GM10266 (cell line): ENCODE measurements around the gene PPIL6.

Experiments
- DNase-seq: peaks from one replicate; pipeline ENCODE4 v3.0.0; 2012; ENCODE audit errors: extremely low spot score
- TF ChIP-seq, protein P1 (sequence below): IDR thresholded peaks from 2 replicates; pipeline ENCODE4 v1.5.1; 2012; ENCODE audit warnings: mild to moderate bottlenecking, low read depth; ENCODE audit not compliant: control insufficient read depth, insufficient read depth; ENCODE audit errors: missing control alignments

Gene PPIL6

DNA sequence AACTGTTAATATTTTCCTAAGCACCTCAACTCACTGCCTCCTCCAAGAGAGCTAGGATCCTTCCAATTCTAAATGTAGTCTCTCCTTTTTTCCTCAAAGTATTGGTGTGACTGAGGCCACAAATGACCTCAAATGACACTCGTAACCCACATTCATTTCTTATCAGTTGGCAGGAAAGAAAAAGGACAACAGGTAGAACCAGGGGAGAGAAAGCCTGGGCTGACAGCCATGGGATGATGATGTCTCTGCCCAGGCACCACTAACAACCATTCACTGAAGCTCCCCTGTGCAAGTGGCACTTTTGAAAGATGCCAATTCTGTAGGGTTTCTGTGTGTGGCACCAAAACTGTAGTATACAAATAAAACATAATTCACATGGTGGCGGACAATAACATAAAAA, 35.2 kb upstream of the PPIL6 start:
- no peak for DNase-seq
- TF ChIP-seq, protein P1, sequence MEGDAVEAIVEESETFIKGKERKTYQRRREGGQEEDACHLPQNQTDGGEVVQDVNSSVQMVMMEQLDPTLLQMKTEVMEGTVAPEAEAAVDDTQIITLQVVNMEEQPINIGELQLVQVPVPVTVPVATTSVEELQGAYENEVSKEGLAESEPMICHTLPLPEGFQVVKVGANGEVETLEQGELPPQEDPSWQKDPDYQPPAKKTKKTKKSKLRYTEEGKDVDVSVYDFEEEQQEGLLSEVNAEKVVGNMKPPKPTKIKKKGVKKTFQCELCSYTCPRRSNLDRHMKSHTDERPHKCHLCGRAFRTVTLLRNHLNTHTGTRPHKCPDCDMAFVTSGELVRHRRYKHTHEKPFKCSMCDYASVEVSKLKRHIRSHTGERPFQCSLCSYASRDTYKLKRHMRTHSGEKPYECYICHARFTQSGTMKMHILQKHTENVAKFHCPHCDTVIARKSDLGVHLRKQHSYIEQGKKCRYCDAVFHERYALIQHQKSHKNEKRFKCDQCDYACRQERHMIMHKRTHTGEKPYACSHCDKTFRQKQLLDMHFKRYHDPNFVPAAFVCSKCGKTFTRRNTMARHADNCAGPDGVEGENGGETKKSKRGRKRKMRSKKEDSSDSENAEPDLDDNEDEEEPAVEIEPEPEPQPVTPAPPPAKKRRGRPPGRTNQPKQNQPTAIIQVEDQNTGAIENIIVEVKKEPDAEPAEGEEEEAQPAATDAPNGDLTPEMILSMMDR: no peak

DNA sequence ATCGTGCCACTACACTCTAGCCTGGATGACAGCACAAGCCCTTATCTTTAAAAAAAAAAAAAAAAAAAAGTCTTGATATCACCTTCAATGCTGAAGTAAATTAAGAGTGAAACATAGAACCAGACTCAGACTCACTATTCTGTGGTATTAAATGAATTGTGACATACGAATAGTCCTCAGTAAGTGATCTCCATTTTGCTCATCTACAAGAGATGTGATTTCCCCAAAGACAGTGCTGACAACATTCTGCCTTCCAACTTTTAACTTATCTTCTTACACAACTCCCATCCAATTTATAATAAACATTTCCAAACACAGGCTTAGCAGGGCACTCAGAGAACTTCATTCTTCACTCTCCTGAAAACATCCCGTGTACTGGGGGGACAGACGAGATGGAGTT, 34.6 kb upstream of the PPIL6 start:
- DNase-seq: no peak
- TF ChIP-seq, protein P1: no peak

GRCh38 chr6:109473120-109473519, 32.7 kb upstream of the PPIL6 start:
- TF ChIP-seq, protein P1: no peak
- DNase-seq: no peak

DNA sequence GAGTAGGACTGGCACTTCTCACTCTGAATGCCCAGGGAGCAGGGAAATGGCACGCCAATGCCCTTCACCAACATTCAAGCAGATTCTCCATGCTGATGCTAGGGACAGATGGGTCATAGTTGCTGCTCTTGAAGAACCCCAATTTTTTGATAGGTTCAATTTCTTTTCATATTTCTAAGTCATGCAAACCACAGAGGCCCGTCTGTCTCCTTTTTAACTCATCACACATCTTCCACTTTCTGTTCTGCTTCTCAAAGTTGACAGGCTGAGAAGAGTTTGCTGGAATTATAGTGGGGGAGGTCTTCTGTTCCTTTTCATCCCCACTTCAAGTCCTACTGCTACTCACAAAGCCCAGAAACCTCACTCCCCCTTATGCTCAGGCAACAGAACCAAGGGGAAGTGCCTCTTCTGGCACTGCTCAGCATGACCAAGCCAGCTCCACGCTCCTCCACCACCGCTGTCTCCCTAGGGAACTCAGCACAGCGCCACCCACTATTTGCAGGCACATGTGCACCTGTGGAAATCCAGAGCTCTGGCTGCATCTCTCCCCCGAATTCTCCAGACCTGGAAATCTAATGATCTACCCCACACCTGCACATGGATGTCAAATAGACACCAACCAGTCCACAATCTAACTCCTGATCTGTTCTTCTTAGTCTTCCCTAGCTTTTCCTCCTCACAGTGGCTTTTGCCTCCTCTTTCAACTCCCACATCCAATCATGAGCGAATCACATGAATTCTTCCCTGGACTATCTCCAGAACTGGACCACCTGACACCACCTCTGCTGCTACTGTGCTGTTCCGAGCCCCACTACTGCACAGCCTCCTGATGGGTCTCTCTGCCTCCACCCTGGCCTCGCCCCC, 31.9 kb upstream of the PPIL6 start:
- DNase-seq: no peak

GRCh38 chr6:109471105-109471810, 30.8 kb upstream of the PPIL6 start:
- TF ChIP-seq, protein P1: no peak
- DNase-seq: no peak

More for the DNA sequence above, 31.9 kb upstream of the PPIL6 start:
- TF ChIP-seq, protein P1: peak; percentile 12

- no peak for DNase-seq
- TF ChIP-seq, protein P1: no peak
Measured at GRCh38 chr6:109469591-109470189, 29.3 kb upstream of the PPIL6 start.

GRCh38 chr6:109467696-109468095, 27.3 kb upstream of the PPIL6 start:
- TF ChIP-seq, protein P1: no peak

More at GRCh38 chr6:109467696-109468095, 27.3 kb upstream of the PPIL6 start:
- no peak for DNase-seq
